Kidney epithelial cell (primary cell): ENCODE data around the gene NFIA. TPM values are rescaled to one million over a fixed set of nuclear protein-coding genes. Genes with fewer than 3 reads are reported as not detected.

ENCODE experiments used
- DNase-seq: peaks from one replicate; pipeline ENCODE4 v3.0.0-alpha.2; 2010; ENCODE audit warnings: low read depth
- H3K27me3 ChIP-seq: 2 replicates; pipeline ENCODE4 v1.6.0; 2011; ENCODE audit warnings: low read length; ENCODE audit not compliant: control insufficient read depth, insufficient read depth
- H3K36me3 ChIP-seq: 2 replicates; pipeline ENCODE4 v1.5.1; 2011; ENCODE audit warnings: low read length; ENCODE audit not compliant: control insufficient read depth, insufficient read depth
- H3K4me3 ChIP-seq: 2 replicates; pipeline ENCODE4 v1.5.1; 2011; ENCODE audit warnings: low read depth, mild to moderate bottlenecking, control low read depth, low read length
- CTCF ChIP-seq: IDR thresholded peaks from 2 replicates; pipeline ENCODE4 v1.5.1; 2011; ENCODE audit warnings: mild to moderate bottlenecking, moderate library complexity, low read length, control low read depth, inconsistent platforms; ENCODE audit not compliant: insufficient read depth, poor library complexity, severe bottlenecking
- total RNA-seq: library from RNA; depleted of rRNA; stranded (reverse); fragments of >200 nt; gene quantifications from 2 replicates; pipeline ENCODE4 v1.2.3, GENCODE V29; 2015

NFIA gene
- total RNA-seq, 1 donor from 2014 or later = 3.5 TPM

GRCh38 chr1:61130338-61131000, 48.1 kb downstream of the NFIA start:
- no peaks in the 10 kb centered on the region for H3K27me3 ChIP-seq
- no peak for TF ChIP-seq CTCF
- no peak overlapping the region for H3K4me3 ChIP-seq
- no peak for DNase-seq
- no peaks in the 10 kb centered on the region for H3K36me3 ChIP-seq

GRCh38 chr1:61131248-61131647, 48.9 kb downstream of the NFIA start:
- TF ChIP-seq CTCF = no peak
- Histone ChIP-seq H3K4me3 (no peak overlapping the region), H3K36me3 (no peaks in the 10 kb centered on the region), H3K27me3 (no peaks in the 10 kb centered on the region)
- DNase-seq = no peak

GRCh38 chr1:61131716-61132115, 49.4 kb downstream of the NFIA start:
- TF ChIP-seq CTCF = no peak
- Histone ChIP-seq H3K27me3 (no peaks in the 10 kb centered on the region), H3K4me3 (no peak overlapping the region), H3K36me3 (no peaks in the 10 kb centered on the region)
- DNase-seq = no peak

- TF ChIP-seq CTCF = no peak
These were observed 49.8 kb downstream of the NFIA start for GRCh38 chr1:61132176-61132638.

GRCh38 chr1:61132645-61133334, 50.4 kb downstream of the NFIA start:
- H3K36me3 ChIP-seq = no peaks in the 10 kb centered on the region
- no peak overlapping the region for H3K4me3 ChIP-seq
- no peaks in the 10 kb centered on the region for H3K27me3 ChIP-seq
- no peak for DNase-seq
- no peak for TF ChIP-seq CTCF

More at GRCh38 chr1:61132176-61132638, 49.8 kb downstream of the NFIA start:
- H3K4me3 ChIP-seq = no peak overlapping the region
- no peak for DNase-seq
- H3K27me3 ChIP-seq = no peaks in the 10 kb centered on the region
- H3K36me3 ChIP-seq = no peaks in the 10 kb centered on the region
